ACC112 (cell line): ENCODE measurements around the gene ACSM2B.
"Not testable (repeated sequence)": the region's sequence is repeated elsewhere in the genome, so short reads cannot be mapped to it uniquely, and the experiment has no call there.

Experiments
- H2AFZ ChIP-seq: fragments of 200-600 bp; sonication (generic); one replicate; pipeline ENCODE4 v1.6.0; 2017; ENCODE audit warnings: antibody characterized with exemption, low read length; ENCODE audit not compliant: unreplicated experiment
- H3K27ac ChIP-seq: fragments of 200-600 bp; sonication (generic); 2 replicates; pipeline ENCODE4 v1.5.1; 2014; ENCODE audit warnings: low read depth, mild to moderate bottlenecking, antibody characterized with exemption, low read length, moderate library complexity
- H3K27me3 ChIP-seq: fragments of 200-600 bp; sonication (generic); 2 replicates; pipeline ENCODE4 v1.6.1; 2014; ENCODE audit warnings: mild to moderate bottlenecking, antibody characterized with exemption, low read length, moderate library complexity, mixed read lengths; ENCODE audit not compliant: insufficient read depth
- H3K36me3 ChIP-seq: fragments of 200-600 bp; sonication (generic); 2 replicates; pipeline ENCODE4 v1.6.1; 2016; ENCODE audit warnings: mild to moderate bottlenecking, antibody characterized with exemption, low read length, moderate library complexity, mixed read lengths; ENCODE audit not compliant: insufficient read depth
- H3K4me1 ChIP-seq: fragments of 200-600 bp; sonication (generic); one replicate; pipeline ENCODE4 v1.6.1; 2016; ENCODE audit warnings: low read length, mixed read lengths; ENCODE audit not compliant: insufficient read depth, unreplicated experiment, control insufficient read depth
- H3K4me3 ChIP-seq: fragments of 200-600 bp; sonication (generic); 2 replicates; pipeline ENCODE4 v1.5.1; 2014; ENCODE audit warnings: mild to moderate bottlenecking, low read depth, low read length
- H3K79me2 ChIP-seq: fragments of 200-600 bp; sonication (generic); one replicate; pipeline ENCODE4 v1.6.0; 2016; ENCODE audit warnings: low read length; ENCODE audit not compliant: control insufficient read depth, unreplicated experiment, insufficient read depth

ACSM2B gene

DNA sequence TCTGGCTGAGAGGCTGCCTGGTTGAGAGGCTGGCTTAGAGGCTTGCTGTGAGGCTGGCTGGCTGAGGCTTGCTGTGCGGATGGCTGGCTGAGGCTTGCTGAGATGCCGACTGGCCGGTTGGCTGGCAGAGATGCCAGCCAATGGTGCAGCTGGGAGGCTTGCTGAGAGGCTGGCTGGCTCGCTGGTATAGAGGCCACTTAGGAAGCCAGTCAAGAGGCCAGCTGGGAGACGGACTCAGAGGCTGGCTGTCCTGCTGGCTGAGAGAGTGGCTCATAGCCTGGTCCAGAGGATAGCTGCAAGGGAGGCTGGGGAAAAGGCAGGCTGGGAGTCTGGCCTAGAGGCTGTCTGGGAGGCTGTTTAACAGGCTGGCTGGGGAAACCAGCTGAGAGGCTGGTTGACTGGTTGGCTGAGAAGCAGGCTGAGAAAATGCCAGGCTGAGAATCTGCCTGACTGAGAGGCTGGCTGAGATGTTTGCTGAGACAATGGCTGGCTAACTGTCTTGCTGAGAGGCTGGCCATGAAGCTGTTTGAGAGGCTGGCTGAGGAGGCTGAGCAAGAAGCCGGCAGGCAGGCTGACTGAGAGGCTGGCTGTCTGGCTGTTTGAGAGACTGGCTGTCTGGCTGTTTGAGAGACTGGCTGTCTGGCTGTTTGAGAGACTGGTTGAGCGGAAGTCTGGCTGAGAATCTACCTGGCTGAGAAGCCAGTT, 37.5 kb upstream of the ACSM2B start:
- Histone ChIP-seq H3K27ac (no peak overlapping the region), H3K36me3 (no peaks in the 10 kb centered on the region), H3K79me2 (no peaks in the 10 kb centered on the region), H3K27me3 (no peaks in the 10 kb centered on the region), H2AFZ (no peak overlapping the region), H3K4me1 (no peaks in the 10 kb centered on the region), H3K4me3 (no peak overlapping the region)

DNA sequence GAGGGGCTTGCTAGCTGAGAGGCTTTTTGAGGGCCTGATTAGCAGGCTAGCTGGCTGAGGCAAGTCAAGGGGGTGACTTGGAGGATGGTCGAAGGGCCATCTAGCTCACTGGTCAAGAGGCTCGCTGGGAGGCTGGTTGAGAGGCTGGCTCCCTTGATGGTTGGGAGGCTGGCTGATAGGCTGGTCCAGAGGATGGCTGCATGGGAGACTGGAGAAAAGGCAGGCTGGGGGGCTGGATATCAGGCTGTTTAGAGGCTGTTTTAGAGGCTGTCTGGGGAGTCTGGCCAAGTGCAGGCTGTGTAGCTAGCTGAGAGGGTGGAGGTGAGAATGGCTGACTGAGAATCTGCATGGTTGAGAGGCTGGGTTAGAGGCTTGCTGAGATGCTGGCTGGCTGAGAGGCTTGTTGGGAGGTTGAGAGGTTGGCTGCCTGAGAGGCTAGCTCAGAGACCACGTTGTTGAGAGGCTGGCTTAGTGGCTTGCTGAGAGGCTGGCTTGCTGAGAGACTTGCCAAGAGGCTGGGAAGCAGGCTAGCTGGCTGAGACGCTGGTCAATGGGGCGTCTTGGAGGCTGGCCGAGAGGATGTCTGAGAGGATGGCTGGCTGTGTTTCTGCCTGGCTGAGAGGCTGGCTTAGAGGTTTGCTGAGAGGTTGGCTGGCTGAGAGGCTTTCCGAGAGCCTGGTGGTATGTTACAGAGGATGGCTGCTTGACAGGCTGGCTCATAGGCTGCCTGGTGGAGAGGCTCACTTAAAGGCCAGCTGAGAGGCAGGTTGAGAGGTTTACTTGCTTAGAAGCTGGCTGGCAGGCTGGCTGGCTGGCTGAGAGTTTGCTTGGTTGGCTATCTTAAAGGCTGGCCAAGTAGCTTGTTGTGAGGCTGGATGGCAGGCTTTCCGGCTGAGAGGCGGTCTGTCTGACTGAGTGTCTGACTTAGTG, 36.6 kb upstream of the ACSM2B start:
- no peaks in the 10 kb centered on the region for H3K27me3 ChIP-seq
- H3K4me1 ChIP-seq = no peaks in the 10 kb centered on the region
- H3K27ac ChIP-seq = no peak overlapping the region
- no peak overlapping the region for H3K4me3 ChIP-seq
- H2AFZ ChIP-seq = no peak overlapping the region
- no peaks in the 10 kb centered on the region for H3K79me2 ChIP-seq
- no peaks in the 10 kb centered on the region for H3K36me3 ChIP-seq

DNA sequence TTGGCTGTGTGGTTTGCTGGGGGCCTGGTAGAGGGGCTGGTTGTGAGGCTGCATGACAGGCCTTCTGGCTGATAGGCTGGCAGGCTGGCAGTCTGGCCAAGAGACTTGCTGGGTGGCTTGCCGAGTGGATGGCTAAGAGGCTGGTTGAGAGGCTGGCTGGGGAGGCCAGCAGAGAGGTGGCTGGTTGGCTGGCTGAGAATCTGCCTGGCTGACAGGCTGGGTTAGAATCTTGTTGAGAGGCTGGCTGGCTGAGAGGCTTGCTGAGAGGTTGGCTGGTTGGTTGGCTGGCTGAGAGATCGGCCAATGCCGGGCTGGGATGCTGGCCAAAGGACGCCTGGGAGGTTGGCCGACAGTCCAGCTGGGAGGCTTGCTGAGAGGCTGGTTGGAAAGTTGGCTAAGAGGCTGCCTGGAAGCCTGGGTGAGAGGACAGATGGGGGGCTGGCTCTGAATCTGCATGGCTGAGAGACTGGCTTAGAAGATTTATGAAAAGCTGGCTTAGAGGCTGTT, 35.9 kb upstream of the ACSM2B start:
- no peaks in the 10 kb centered on the region for H3K36me3 ChIP-seq
- H3K4me1 ChIP-seq = no peaks in the 10 kb centered on the region
- no peaks in the 10 kb centered on the region for H3K79me2 ChIP-seq
- no peak overlapping the region for H3K27ac ChIP-seq
- H3K4me3 ChIP-seq = no peak overlapping the region
- H3K27me3 ChIP-seq = no peaks in the 10 kb centered on the region
- H2AFZ ChIP-seq = no peak overlapping the region

DNA sequence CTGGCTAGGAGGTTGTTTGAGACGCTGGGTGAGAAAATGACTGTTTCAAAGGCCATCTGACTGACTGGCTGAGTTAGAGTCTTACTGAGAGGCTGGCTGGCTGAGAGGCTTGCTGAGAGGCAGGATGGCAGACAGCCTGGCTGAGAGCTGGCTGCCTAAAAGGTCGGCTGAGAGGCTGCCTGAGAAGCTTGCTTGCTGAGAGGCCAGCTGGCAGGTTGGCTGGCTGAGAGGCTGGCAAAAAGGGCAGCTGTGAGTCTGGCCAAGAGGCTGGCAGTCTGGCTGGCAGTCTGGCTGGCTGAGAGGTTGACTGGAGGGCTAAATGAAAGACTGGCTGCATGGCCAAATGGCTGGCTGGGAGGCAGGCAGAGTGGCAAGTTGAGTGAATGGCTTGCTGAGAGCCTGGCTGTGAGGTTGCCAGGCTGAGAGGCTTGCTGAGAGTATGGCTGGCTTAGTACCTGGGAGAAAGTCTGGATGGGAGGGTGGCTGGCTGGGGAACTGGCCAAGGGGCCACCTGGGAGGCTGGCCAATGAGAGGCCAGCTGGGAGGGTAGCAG, 35.3 kb upstream of the ACSM2B start:
- Histone ChIP-seq H3K4me1 (no peaks in the 10 kb centered on the region), H3K79me2 (no peaks in the 10 kb centered on the region), H3K36me3 (no peaks in the 10 kb centered on the region), H3K27me3 (no peaks in the 10 kb centered on the region), H3K4me3 (no peak overlapping the region), H2AFZ (no peak overlapping the region), H3K27ac (no peak overlapping the region)

DNA sequence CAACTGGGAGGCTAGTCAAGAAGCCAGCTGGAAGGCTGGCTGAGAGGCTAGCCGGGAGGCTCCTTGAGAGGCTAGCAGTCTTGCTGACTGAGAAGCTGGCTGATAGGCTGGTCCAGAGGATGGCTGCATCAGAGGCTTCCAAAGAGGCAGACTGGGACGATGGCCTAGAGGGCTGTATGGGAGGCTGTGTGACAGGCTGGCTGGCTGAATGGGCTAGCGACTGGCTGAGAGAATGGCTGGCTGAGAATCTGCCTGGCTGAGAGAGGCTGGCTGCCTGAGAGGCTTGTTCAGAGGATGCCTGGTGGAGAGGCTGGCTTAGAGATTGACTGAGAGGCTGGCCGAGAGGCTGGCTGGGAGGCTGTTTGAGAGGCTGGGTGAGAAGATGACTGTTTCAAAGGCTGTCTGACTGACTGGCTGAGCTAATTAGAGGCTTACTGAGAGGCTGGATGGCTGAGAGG, 34.8 kb upstream of the ACSM2B start:
- Histone ChIP-seq H3K27me3 (no peaks in the 10 kb centered on the region), H3K79me2 (no peaks in the 10 kb centered on the region), H3K4me3 (no peak overlapping the region), H3K27ac (no peak overlapping the region), H3K36me3 (no peaks in the 10 kb centered on the region), H3K4me1 (no peaks in the 10 kb centered on the region), H2AFZ (no peak overlapping the region)

DNA sequence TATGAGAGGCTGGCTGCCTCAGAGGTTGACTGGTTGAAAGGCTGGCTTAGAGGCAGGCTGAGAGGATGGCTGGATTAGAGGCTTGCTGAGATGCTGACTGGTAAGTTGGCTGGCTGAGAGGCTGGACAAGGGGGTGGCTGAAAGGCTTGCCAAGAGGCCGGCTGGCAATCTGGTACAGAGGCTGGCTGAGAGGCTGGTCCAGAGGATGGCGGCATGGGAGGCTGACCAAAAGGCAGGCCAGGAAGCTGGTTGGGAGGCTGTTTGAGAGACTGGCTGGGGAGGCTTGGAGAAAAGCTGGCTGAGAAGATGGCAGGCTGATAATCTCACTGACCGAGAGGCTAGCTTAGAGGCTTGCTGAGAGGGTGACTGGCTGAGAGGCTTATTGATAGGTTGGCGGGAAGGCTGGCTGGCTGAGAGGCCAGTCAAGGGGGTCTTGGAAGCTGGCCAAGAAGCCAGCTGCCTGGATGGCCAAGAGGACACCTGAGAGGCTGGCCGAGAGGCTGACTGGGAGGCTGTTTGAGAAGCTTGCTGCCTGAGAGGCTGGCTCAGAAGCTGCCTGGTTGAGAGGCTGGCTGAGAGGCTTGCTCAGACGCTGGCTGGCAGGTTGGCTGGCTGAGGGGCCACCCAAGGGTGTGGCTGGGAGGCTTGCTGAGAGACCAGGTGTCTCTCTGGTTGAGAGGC, 34.2 kb upstream of the ACSM2B start:
- Histone ChIP-seq H3K36me3 (no peaks in the 10 kb centered on the region), H3K79me2 (no peaks in the 10 kb centered on the region), H2AFZ (no peak overlapping the region), H3K27me3 (no peaks in the 10 kb centered on the region), H3K4me3 (no peak overlapping the region), H3K4me1 (no peaks in the 10 kb centered on the region), H3K27ac (no peak overlapping the region)

DNA sequence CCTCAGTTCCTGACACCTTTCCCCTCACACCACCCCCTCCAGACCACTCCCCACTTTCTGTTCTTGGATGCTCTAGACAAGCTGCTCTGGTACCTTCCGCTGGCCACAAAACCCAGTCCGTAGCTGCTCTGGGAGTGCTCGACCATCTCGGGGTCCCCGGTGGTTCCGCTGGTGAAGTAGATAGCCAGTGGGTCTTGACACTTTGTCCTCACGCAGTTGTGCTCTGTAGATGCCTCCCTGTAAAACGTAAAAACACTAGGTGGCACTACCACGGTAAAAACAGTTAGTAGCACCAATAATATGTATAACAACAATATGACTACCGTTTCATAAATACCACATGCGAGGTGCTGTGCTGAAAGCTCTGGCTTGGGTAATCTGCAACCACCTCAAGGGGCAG, 26.0 kb upstream of the ACSM2B start:
- H3K4me1 ChIP-seq, H3K36me3 ChIP-seq, H3K4me3 ChIP-seq, H3K27me3 ChIP-seq, H3K79me2 ChIP-seq, H3K27ac ChIP-seq, H2AFZ ChIP-seq: not testable (repeated sequence)

DNA sequence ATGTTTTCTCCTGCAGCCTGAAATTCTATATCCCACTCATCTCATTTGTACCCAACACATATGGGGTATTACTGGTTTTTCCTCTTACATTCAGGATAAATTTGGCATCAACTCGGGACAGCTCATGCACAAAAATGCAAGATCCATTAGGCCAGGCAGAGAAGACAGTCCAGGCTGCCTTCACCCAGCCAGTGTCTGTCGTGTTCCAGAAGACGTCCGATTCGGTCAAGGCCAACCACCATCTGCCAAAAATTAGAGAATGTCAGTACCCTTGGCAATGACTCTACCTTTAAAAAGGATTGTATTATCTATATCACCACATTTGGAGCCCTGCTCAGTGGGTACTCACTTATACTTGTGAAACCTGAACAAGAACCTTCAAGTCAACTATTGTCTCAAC, 23.3 kb upstream of the ACSM2B start:
- H3K27ac ChIP-seq, H3K4me3 ChIP-seq, H3K79me2 ChIP-seq, H3K27me3 ChIP-seq, H2AFZ ChIP-seq, H3K4me1 ChIP-seq, H3K36me3 ChIP-seq: not testable (repeated sequence)

DNA sequence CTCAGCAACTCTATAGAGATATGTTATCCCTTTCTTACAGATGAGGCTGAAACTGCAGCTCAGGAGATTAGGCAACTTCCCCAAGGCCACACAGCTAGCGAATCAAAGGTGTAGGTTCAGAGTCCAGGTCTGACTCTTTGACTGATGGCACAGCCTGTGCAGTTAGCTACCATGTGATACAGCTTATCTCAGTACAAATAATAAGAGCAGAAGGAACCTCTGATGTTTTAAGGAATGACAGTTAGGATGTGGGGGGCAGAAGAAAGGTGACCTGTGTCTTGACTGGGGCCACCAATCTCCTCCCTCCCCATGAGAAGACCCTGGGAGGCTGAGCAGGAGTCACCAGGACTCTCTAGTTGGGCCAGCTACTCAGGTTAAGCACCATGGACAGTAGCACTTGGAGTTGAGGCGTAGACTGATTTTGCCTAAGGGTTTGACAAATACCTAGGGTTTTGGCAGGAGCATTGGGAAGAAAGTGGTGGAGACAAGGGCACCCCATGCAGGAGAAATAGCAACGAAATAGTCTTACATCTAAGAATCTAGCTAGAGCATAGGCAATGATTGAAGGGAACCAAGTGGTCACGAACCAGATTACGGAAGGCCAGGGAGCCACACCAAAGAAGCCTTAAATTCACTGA, 22.8 kb upstream of the ACSM2B start:
- H3K4me1 ChIP-seq = no peaks in the 10 kb centered on the region
- H3K4me3 ChIP-seq = no peak overlapping the region
- H3K79me2 ChIP-seq = no peaks in the 10 kb centered on the region
- H2AFZ ChIP-seq = no peak overlapping the region
- no peaks in the 10 kb centered on the region for H3K36me3 ChIP-seq
- H3K27me3 ChIP-seq = no peaks in the 10 kb centered on the region
- no peak overlapping the region for H3K27ac ChIP-seq

DNA sequence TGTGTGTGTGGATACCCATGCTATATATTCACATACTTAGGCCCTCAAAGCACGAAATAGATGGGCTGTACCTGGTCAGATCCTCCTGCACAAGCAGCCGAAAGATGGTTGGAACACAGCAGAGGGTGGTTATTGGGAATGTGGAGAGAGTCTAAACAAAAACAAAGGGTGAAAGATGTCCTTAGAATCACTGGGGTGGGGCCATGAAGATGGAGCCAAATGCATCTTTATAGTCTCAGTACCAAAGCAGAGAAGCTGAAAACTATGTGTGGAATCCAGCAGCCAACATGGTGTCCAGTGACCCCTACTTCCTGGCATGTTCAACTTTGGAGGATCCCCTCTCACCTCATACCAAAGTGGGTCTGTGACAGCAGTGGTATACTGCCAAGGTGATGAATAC, 19.5 kb upstream of the ACSM2B start:
- not testable (repeated sequence) for H3K36me3 ChIP-seq, H3K27ac ChIP-seq, H2AFZ ChIP-seq, H3K4me1 ChIP-seq, H3K27me3 ChIP-seq, H3K4me3 ChIP-seq, H3K79me2 ChIP-seq
